DND-41 (cell line): ENCODE results near the gene ATF7IP.

Experiments used
- CTCF ChIP-seq: IDR thresholded peaks from 2 replicates; pipeline ENCODE4 v1.5.1; 2012; ENCODE audit warnings: borderline replicate concordance, low read length, moderate library complexity, mild to moderate bottlenecking; ENCODE audit not compliant: poor library complexity, severe bottlenecking; ENCODE audit errors: extremely low read depth
- EZH2 ChIP-seq: IDR thresholded peaks from 3 replicates; pipeline ENCODE4 v1.6.1; 2012; ENCODE audit warnings: borderline replicate concordance, low read depth, mild to moderate bottlenecking, moderate library complexity, low read length, inconsistent platforms; ENCODE audit not compliant: severe bottlenecking

- TF ChIP-seq CTCF = no peak
- TF ChIP-seq EZH2 = no peak
These were observed 108.3 kb downstream of the ATF7IP start for GRCh38 chr12:14473707-14474287.
